Fibroblast of pulmonary artery (primary cell): ENCODE measurements around the gene KRT17.

ENCODE experiments used
- DNase-seq: peaks from one replicate; pipeline ENCODE4 v3.0.0-alpha.2; 2010; ENCODE audit warnings: low read depth
- H3K4me3 ChIP-seq: replicated peaks from 2 replicates; pipeline ENCODE4 v1.5.1; 2011; ENCODE audit warnings: low read depth, mild to moderate bottlenecking, control low read depth, low read length, moderate library complexity
- CTCF ChIP-seq: IDR thresholded peaks from 2 replicates; pipeline ENCODE4 v1.5.1; 2011; ENCODE audit warnings: mild to moderate bottlenecking, control low read depth, low read length, inconsistent platforms; ENCODE audit errors: missing control alignments

KRT17 gene

GRCh38 chr17:41664587-41665565, 40.5 kb upstream of the KRT17 start:
- H3K4me3 ChIP-seq: peak overlapping the region; percentile 53
- TF ChIP-seq CTCF: no peak
- DNase-seq: no peak

GRCh38 chr17:41664172-41664457, 39.7 kb upstream of the KRT17 start:
- no peak for TF ChIP-seq CTCF
- no peak overlapping the region for H3K4me3 ChIP-seq
- DNase-seq: no peak

- no peak for TF ChIP-seq CTCF
- no peak overlapping the region for H3K4me3 ChIP-seq
- DNase-seq: no peak
Measured at GRCh38 chr17:41663451-41664171, 39.2 kb upstream of the KRT17 start.

- H3K4me3 ChIP-seq: no peak overlapping the region
- no peak for DNase-seq
- TF ChIP-seq CTCF: no peak
Measured at GRCh38 chr17:41660221-41660711, 35.9 kb upstream of the KRT17 start.

- H3K4me3 ChIP-seq: no peak overlapping the region
- DNase-seq: no peak
- TF ChIP-seq CTCF: no peak
Measured at GRCh38 chr17:41659427-41660212, 35.2 kb upstream of the KRT17 start.

- no peak for TF ChIP-seq CTCF
- DNase-seq: no peak
- H3K4me3 ChIP-seq: no peak overlapping the region
Measured at GRCh38 chr17:41658846-41659245, 34.5 kb upstream of the KRT17 start.
